HFF-Myc (cell line): ENCODE measurements around the gene RYR2.

Experiments
- DNase-seq: peaks from one replicate; pipeline ENCODE4 v3.0.0-alpha.2; 2011; ENCODE audit warnings: low read depth; ENCODE audit errors: extremely low read depth
- H3K4me3 ChIP-seq: replicated peaks from 2 replicates; pipeline ENCODE4 v1.5.1; 2011; ENCODE audit warnings: low read depth, mild to moderate bottlenecking, control low read depth, low read length
- CTCF ChIP-seq: IDR thresholded peaks from 2 replicates; pipeline ENCODE4 v1.5.1; 2012; ENCODE audit warnings: mild to moderate bottlenecking, low read depth, low read length, control low read depth; ENCODE audit errors: missing control alignments

RYR2 gene

DNA sequence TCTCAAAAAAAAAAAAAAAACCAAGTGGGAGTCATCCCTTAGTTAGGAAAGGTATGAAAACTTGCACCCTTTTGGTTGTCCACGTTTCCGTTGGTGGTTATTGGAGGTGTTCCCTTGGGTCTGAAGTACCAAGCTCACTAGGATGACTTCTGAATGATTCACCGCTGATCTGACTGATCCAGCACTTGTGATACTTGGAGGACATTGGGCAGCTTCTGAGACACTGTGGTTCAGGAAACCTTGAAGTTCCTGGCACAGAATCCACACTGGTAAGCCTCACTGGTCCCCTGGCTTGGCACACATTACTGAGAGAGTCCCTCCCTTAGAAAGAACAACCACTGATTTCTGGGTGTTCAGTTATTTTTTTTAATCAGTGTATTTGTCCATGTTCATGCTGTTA, 91.9 kb downstream of the RYR2 start:
- H3K4me3 ChIP-seq = no peak overlapping the region
- no peak for DNase-seq
- TF ChIP-seq CTCF = no peak

GRCh38 chr1:237134929-237135328, 92.9 kb downstream of the RYR2 start:
- no peak for DNase-seq
- H3K4me3 ChIP-seq = no peak overlapping the region
- no peak for TF ChIP-seq CTCF

GRCh38 chr1:237138551-237138950, 96.6 kb downstream of the RYR2 start:
- H3K4me3 ChIP-seq = no peak overlapping the region
- no peak for DNase-seq
- TF ChIP-seq CTCF = no peak

- DNase-seq = no peak
- no peak overlapping the region for H3K4me3 ChIP-seq
- no peak for TF ChIP-seq CTCF
These were observed 97.7 kb downstream of the RYR2 start for GRCh38 chr1:237139732-237140131.

GRCh38 chr1:237140986-237141385, 99.0 kb downstream of the RYR2 start:
- TF ChIP-seq CTCF = no peak
- DNase-seq = no peak
- H3K4me3 ChIP-seq = no peak overlapping the region

GRCh38 chr1:237141502-237141901, 99.5 kb downstream of the RYR2 start:
- H3K4me3 ChIP-seq = no peak overlapping the region
- DNase-seq = no peak
- no peak for TF ChIP-seq CTCF

GRCh38 chr1:237145379-237146135, 103.6 kb downstream of the RYR2 start:
- no peak for TF ChIP-seq CTCF
- no peak for DNase-seq

More at GRCh38 chr1:237145379-237146135, 103.6 kb downstream of the RYR2 start:
- no peak overlapping the region for H3K4me3 ChIP-seq
